GM12865 (cell line): ENCODE results near the gene DENND6B.

Experiments
- DNase-seq: peaks from one replicate; pipeline ENCODE4 v3.0.0; 2010; ENCODE audit warnings: low read depth
- H3K4me3 ChIP-seq: 2 replicates; pipeline ENCODE4 v1.5.1; 2011; ENCODE audit warnings: mild to moderate bottlenecking, low read depth, low read length, control low read depth
- TF ChIP-seq, protein P1 (sequence below): IDR thresholded peaks from 2 replicates; pipeline ENCODE4 v1.5.1; 2011; ENCODE audit warnings: low read length, control low read depth, low read depth, inconsistent platforms; ENCODE audit not compliant: insufficient read depth; ENCODE audit errors: missing control alignments

Gene DENND6B

DNA sequence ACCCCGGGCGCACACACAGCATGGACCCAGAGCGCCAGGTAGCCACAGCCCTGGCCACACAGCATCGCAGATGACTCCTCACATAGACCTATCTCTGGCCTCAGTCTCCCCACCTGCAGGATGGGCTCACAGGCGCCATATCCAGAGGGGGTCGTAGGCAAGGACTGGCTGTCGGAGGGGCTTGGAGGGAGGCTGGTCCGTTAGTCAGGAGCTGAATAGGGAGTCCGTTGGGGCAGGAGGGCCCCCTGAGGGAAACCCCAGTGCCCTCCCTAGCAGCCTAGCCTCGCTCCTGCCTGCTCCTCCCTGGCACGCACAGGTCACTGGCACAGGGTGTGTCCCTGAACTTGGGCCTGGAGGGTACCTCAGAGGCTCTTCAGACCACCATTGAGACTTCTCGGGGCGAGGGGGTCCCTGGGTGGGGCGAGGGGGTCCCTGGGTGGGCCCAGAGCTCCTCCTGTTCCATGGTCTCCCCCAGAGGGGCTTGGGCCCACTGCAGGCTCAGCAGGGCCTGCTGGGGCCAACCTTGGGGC lies 21.4 kb downstream of the DENND6B start:
- no peak for DNase-seq
- TF ChIP-seq, protein P1, sequence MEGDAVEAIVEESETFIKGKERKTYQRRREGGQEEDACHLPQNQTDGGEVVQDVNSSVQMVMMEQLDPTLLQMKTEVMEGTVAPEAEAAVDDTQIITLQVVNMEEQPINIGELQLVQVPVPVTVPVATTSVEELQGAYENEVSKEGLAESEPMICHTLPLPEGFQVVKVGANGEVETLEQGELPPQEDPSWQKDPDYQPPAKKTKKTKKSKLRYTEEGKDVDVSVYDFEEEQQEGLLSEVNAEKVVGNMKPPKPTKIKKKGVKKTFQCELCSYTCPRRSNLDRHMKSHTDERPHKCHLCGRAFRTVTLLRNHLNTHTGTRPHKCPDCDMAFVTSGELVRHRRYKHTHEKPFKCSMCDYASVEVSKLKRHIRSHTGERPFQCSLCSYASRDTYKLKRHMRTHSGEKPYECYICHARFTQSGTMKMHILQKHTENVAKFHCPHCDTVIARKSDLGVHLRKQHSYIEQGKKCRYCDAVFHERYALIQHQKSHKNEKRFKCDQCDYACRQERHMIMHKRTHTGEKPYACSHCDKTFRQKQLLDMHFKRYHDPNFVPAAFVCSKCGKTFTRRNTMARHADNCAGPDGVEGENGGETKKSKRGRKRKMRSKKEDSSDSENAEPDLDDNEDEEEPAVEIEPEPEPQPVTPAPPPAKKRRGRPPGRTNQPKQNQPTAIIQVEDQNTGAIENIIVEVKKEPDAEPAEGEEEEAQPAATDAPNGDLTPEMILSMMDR, result no peak
- H3K4me3 ChIP-seq, result peak overlapping the region; percentile 95

GRCh38 chr22:50304528-50305392 lies 22.1 kb downstream of the DENND6B start:
- no peak for DNase-seq
- H3K4me3 ChIP-seq, result peak overlapping the region; percentile 95
- TF ChIP-seq, protein P1, result no peak

DNA sequence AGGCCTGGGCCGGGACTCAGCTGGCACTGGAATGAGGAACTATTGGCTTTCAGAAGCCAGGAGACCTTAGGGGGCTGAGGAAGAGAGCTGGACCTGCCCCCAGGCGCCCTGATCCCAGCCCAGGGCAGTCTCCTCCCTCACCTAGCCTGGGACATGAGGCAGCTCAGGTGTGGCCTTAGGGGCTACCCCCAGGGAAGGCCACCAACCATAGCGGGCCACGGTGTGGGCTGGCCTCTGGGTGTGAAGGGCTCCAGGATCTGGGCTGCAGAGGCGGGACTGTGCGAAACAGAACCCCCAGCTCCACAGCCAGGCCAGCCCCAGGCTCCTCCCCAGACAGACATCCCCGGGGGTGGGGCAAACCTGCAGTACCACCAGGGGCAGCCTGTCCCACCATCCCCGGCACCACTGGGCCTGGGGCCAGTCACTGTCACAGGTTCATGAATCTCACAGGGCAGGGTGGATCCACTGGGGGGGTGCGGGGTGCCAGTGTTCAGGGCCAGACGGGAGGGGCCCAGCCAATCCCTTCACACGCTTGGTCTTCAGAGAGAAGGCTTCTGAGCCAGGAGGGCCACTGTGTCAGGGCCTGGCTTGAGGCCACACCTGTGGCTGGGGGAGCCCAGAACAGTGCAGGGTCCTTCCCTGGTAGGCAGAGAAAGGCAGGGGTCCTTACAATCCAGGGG lies 22.8 kb downstream of the DENND6B start:
- no peak overlapping the region for H3K4me3 ChIP-seq
- TF ChIP-seq, protein P1, result no peak
- DNase-seq, result no peak

DNA sequence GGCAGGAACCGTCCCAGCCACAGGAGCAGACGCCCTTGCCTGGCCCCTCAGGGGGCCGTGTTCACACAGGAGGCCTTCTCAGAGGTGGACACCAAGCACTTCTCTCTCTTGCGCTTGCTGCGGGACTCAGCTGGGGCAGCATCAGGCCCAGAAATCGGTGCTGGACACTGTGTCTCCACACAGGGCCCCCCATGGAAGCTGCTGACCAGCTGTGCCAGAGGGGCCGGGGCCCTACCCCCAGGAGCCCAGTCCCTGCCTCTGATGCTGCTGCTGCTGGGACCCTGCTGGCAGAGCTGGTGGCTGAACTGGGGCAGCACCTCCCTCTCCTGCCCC lies 23.3 kb downstream of the DENND6B start:
- no peak for DNase-seq
- H3K4me3 ChIP-seq, result no peak overlapping the region
- TF ChIP-seq, protein P1, result no peak

DNA sequence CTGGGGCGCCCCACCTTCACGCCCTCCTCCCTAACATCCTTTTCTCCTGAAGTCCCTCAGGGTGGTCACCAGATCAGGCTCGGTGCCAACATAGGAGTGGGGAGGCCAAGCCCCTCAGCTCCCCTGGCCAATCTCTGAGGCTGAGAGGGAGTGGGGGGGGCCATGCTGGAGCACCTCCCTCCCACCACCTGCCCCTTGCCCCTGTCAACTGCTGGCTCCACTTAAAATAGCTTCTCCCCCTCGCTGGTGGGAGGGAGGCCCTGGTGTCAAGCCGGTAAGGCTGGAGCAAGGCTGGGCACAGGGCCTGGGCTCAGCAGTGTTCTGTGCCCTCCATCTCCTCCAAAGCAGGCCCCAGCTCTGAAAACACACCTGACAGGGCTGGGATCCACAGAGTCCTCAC lies 24.2 kb downstream of the DENND6B start:
- TF ChIP-seq, protein P1, result no peak
- H3K4me3 ChIP-seq, result no peak overlapping the region
- DNase-seq, result no peak

DNA sequence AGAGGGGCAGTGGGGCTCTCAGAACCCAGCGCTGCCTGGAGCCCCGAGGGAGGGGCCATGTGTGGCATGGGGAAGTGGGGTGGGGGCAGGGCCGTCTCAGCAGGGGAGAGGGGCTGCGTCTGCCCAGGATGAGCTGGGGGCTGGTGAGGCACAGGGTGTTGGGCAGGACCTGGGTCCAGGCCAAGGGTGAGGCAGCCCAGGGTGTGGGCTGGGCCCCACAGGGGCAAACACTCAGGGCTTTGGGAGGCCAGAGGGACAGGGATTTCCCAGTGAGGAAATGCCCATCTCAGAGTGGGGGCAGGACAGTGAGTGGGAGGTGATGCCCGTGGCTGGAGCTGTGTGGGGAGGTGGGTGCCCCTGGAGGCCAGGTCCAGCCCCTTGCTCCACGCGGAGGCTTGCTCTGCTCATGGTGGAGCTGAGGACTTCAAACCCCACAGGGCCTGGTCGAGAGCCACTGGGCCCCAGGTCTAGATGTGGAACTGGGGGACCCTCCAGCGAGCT lies 24.7 kb downstream of the DENND6B start:
- DNase-seq, result no peak
- TF ChIP-seq, protein P1, result no peak
- H3K4me3 ChIP-seq, result no peak overlapping the region
